Erythroblast (primary cell): Measurements from ENCODE around the gene FILIP1L.

Source experiments
- GATA1 ChIP-seq: IDR thresholded peaks from 2 replicates; pipeline ENCODE4 v1.6.1; 2011; ENCODE audit warnings: low read depth, mild to moderate bottlenecking, control low read depth, low read length, moderate library complexity
- POLR2A ChIP-seq: IDR thresholded peaks from 2 replicates; pipeline ENCODE4 v1.6.1; 2011; ENCODE audit warnings: mild to moderate bottlenecking, low read length

GRCh38 chr3:100032243-100032642 is 82.1 kb downstream of the FILIP1L start:
- TF ChIP-seq POLR2A (no peak), GATA1 (no peak)
